Stimulated activated CD8-positive, alpha-beta memory T cell treated with anti-CD3 and anti-CD28 coated beads, Interleukin-12 subunit alpha, Interleukin-12 subunit beta, amount 100 ng/mL, for 4 hours (primary cell): ENCODE measurements around the gene NIPSNAP3A.

Source experiments
- DNase-seq: peaks from one replicate; pipeline ENCODE4 v3.0.0-alpha.2; 2020; ENCODE audit warnings: low read depth

Gene NIPSNAP3A

GRCh38 chr9:104808035-104808614 is 60.6 kb downstream of the NIPSNAP3A start:
- DNase-seq: no peak
